ENCODE measurements around the gene WNT6.

Gene WNT6

GRCh38 chr2:218858671-218859555 lies 692 bp upstream of the WNT6 start:
- no peak for DNase-seq

- DNase-seq = peak in 1 of 2 experiments; percentile 18
These were observed 605 bp downstream of the WNT6 start for GRCh38 chr2:218859988-218860831.

- DNase-seq = peak in 1 of 2 experiments; percentile 26
These were observed 1.4 kb downstream of the WNT6 start for GRCh38 chr2:218860950-218861381.

- peak; percentile 13 to 15 for DNase-seq
These were observed 2.2 kb downstream of the WNT6 start for GRCh38 chr2:218861645-218862318.

- DNase-seq = no peak
These were observed 3.5 kb downstream of the WNT6 start for GRCh38 chr2:218863021-218863520.

GRCh38 chr2:218865396-218865795 lies 5.8 kb downstream of the WNT6 start:
- DNase-seq = no peak

DNA sequence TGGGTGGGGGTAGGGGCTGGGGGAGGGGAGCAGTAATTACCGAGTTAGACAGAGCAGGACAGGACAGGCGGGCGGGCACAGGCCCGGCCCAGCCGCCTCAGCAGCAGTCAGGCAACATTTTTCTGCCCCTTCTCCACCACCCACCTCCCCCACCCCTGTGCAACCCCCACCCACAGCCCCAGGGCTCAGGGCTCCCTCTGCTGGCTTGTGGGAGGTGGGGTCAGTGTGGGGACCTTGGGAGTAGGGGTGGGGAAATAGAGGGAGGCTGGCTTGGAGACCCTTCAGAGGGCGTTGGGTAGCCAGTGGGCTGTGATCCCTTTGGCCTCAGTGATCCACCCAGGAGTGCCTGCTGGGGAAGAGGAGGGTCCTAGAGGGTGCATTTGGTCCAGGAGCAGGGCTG lies 6.4 kb downstream of the WNT6 start:
- DNase-seq = no peak

GRCh38 chr2:218867900-218868299 lies 8.3 kb downstream of the WNT6 start:
- DNase-seq = no peak

DNA sequence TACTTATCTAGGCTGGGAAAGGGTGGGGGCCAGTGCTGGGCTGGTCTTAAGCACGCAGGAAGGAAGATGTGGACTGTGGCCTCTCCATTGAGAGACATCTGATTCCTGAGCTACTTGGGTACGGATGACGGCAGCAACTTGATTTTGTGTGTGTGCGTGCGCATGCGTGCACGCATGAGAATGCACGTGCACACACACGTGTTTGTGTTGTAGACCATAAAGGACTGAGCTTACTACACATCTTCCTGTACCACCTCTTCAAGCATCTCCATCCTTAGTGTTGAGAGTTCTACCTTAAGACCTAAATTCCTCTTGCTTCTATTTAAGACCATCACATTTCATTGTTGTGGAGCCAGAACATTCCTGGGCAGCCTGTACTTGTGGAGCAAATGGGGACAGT lies 9.5 kb downstream of the WNT6 start:
- no peak for DNase-seq

- DNase-seq = peak in 1 of 2 experiments; percentile 25
These were observed 11.4 kb downstream of the WNT6 start for GRCh38 chr2:218870984-218871344.

- DNase-seq = peak; percentile 33 to 36
These were observed 12.0 kb downstream of the WNT6 start for GRCh38 chr2:218871345-218872302.

GRCh38 chr2:218872645-218873358 lies 13.2 kb downstream of the WNT6 start:
- no peak for DNase-seq

DNA sequence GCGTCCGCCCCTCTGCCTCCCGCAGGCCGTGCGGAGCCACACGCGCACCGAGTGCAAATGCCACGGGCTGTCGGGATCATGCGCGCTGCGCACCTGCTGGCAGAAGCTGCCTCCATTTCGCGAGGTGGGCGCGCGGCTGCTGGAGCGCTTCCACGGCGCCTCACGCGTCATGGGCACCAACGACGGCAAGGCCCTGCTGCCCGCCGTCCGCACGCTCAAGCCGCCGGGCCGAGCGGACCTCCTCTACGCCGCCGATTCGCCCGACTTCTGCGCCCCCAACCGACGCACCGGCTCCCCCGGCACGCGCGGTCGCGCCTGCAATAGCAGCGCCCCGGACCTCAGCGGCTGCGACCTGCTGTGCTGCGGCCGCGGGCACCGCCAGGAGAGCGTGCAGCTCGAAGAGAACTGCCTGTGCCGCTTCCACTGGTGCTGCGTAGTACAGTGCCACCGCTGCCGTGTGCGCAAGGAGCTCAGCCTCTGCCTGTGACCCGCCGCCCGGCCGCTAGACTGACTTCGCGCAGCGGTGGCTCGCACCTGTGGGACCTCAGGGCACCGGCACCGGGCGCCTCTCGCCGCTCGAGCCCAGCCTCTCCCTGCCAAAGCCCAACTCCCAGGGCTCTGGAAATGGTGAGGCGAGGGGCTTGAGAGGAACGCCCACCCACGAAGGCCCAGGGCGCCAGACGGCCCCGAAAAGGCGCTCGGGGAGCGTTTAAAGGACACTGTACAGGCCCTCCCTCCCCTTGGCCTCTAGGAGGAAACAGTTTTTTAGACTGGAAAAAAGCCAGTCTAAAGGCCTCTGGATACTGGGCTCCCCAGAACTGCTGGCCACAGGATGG lies 14.0 kb downstream of the WNT6 start:
- DNase-seq = peak; percentile 32 to 43

DNA sequence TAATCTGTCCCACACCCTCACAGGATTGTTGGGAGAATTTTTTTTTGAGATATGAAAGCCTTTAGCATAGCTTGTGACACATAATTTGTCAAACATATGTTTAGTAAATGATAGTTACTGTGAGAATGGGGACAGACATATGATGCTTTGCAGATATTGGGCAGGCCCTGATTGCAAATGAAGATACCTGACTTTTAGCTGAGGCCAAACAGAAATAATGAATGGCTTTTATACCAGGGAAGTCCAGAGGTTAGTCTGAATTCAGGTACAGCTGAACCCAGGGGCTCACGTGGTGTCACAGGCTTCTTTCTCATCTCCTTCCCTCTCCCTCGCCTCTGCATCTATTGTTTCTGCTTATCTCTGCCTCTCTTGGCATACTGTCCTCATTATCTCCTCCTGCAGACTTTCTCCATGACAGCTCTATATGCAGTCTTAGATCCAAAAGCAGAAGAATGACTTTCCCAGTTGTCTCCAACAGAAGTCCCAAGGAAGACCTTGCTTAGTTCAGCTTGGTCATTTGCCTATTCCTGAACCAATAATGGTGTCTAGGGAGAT lies 16.2 kb downstream of the WNT6 start:
- no peak for DNase-seq

DNA sequence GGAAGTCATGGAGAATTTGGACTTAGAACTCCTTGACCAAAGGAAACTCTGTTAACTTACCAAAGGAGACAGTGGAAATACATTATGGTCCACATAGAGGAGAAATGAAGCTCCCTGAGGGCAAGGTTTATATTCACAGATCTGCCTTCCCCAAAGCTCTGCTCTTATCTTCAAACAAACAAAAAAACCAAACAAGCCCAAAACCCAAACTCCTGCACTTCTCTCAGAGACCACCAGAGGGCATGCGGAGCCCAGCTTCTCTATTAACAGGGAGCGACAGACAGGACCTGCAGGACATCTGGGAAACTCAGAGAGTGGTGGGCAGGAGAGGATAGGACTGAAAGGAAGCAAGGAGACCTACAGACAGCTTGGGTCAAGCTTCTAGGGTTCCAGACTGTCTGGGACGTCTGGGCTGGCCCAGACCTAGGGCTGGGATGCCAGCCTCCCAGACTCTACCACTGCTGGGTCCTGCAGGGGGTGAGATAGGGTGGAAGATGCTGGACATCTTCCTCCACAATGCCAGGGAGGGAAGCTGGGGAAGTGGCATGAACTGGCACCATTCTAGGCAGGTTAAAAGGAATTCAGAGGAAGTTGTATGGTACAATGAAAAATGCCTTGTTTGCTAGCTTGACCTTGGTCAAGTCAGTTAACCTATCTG lies 17.1 kb downstream of the WNT6 start:
- DNase-seq = peak; percentile 85 to 87

DNA sequence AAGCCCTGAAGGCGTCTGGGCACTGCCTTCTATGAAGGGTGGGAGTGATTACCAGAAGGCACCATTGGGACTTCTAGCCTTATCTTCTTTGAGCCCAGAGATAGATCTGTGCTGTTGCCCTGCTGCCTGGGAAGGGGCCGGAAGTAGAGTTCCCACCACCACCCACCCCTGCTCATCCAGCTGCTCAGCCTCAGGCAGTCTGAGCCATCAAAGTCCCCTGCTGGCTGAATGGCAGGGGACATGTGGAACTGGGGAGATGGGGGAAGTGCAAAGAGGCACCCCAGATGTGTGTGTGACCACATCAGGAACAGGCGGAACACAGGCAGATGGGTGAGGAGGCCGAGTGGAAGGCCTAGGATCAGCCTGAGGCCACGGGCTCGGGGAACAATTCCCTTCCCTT lies 17.7 kb downstream of the WNT6 start:
- no peak for DNase-seq

- DNase-seq = no peak
These were observed 18.3 kb downstream of the WNT6 start for GRCh38 chr2:218877891-218878290.

GRCh38 chr2:218878486-218878885 lies 18.9 kb downstream of the WNT6 start:
- no peak for DNase-seq
